ENCODE measurements around the gene TIMM50.

Gene TIMM50

GRCh38 chr19:39502640-39503417, 22.2 kb downstream of the TIMM50 start:
- DNase-seq: peak; percentile 90

- DNase-seq: no peak
Observed at GRCh38 chr19:39506598-39506943, 25.9 kb downstream of the TIMM50 start.

- DNase-seq: peak; percentile 80
Observed at GRCh38 chr19:39506944-39507714, 26.5 kb downstream of the TIMM50 start.

GRCh38 chr19:39507715-39508364, 27.2 kb downstream of the TIMM50 start:
- DNase-seq: no peak

- DNase-seq: no peak
Observed at GRCh38 chr19:39508629-39509028, 28.0 kb downstream of the TIMM50 start.

- no peak for DNase-seq
Observed at GRCh38 chr19:39509233-39509632, 28.6 kb downstream of the TIMM50 start.

GRCh38 chr19:39512988-39513387, 32.4 kb downstream of the TIMM50 start:
- DNase-seq: no peak

- DNase-seq: peak; percentile 68
Observed at GRCh38 chr19:39514840-39515550, 34.4 kb downstream of the TIMM50 start, which contains the start of gene SELENOV. Gene SELENOV (plus strand): TSS chr19:39515139. CDS start chr19:39515213, 74 bp downstream.

GRCh38 chr19:39515551-39516191, 35.0 kb downstream of the TIMM50 start:
- DNase-seq: no peak

- no peak for DNase-seq
Observed at GRCh38 chr19:39516270-39516669, 35.6 kb downstream of the TIMM50 start.

GRCh38 chr19:39517432-39517831, 36.8 kb downstream of the TIMM50 start:
- DNase-seq: no peak

- DNase-seq: no peak
Observed at GRCh38 chr19:39518458-39518857, 37.8 kb downstream of the TIMM50 start.

GRCh38 chr19:39518975-39519374, 38.3 kb downstream of the TIMM50 start:
- no peak for DNase-seq

GRCh38 chr19:39520541-39521484, 40.2 kb downstream of the TIMM50 start:
- no peak for DNase-seq

GRCh38 chr19:39524495-39524894, 43.9 kb downstream of the TIMM50 start:
- no peak for DNase-seq

GRCh38 chr19:39525205-39525604, 44.6 kb downstream of the TIMM50 start:
- no peak for DNase-seq

GRCh38 chr19:39531834-39532232, 51.2 kb downstream of the TIMM50 start:
- no peak for DNase-seq

- peak; percentile 95 for DNase-seq
Observed at GRCh38 chr19:39532233-39533002, 51.8 kb downstream of the TIMM50 start, which contains the start of gene EID2B. Gene EID2B (minus strand): TSS chr19:39532852. CDS start chr19:39532802, 50 bp downstream.

- DNase-seq: no peak
Observed at GRCh38 chr19:39533003-39533512, 52.4 kb downstream of the TIMM50 start.

GRCh38 chr19:39533791-39534190, 53.2 kb downstream of the TIMM50 start:
- no peak for DNase-seq
